Neural progenitor cell (in vitro differentiated cells): ENCODE measurements around the gene CDK5R1. TPM values are rescaled to one million over a fixed set of nuclear protein-coding genes. Genes with fewer than 3 reads are reported as not detected.
A peak's percentile ranks its signal among the peaks of the same experiment; 100 is the strongest.
"Not testable (repeated sequence)": the region's sequence is repeated elsewhere in the genome, so short reads cannot be mapped to it uniquely, and the experiment has no call there.

ENCODE experiments used
- DNase-seq: peaks from one replicate; pipeline ENCODE4 v3.0.0-alpha.2; 2016; ENCODE audit warnings: low spot score
- H2AFZ ChIP-seq: fragments of 200-600 bp; sonication (generic); replicated peaks from 2 replicates; pipeline ENCODE4 v1.6.1; 2016; ENCODE audit warnings: antibody characterized with exemption
- H3F3A ChIP-seq: fragments of 200-600 bp; sonication (generic); 2 replicates; pipeline ENCODE4 v1.6.1; 2016; ENCODE audit warnings: antibody characterized with exemption, low read depth
- H3K27ac ChIP-seq: fragments of 200-600 bp; sonication (generic); 2 replicates; pipeline ENCODE4 v1.5.1; 2016; ENCODE audit warnings: mild to moderate bottlenecking
- H3K27me3 ChIP-seq: fragments of 200-600 bp; sonication (generic); 2 replicates; pipeline ENCODE4 v1.6.1; 2016; ENCODE audit warnings: mild to moderate bottlenecking, moderate library complexity
- H3K36me3 ChIP-seq: fragments of 200-600 bp; sonication (generic); 2 replicates; pipeline ENCODE4 v1.5.1; 2016
- H3K4me1 ChIP-seq: fragments of 200-600 bp; sonication (generic); 2 replicates; pipeline ENCODE4 v1.6.1; 2016; ENCODE audit warnings: mixed run types
- H3K4me2 ChIP-seq: fragments of 200-600 bp; sonication (generic); 2 replicates; pipeline ENCODE4 v1.6.1; 2016
- H3K4me3 ChIP-seq: fragments of 200-600 bp; sonication (generic); 2 replicates; pipeline ENCODE4 v1.5.1; 2016
- H3K79me2 ChIP-seq: fragments of 200-600 bp; sonication (generic); 2 replicates; pipeline ENCODE4 v1.6.1; 2016; ENCODE audit warnings: low read depth
- H3K9ac ChIP-seq: fragments of 200-600 bp; sonication (generic); 2 replicates; pipeline ENCODE4 v1.6.1; 2016
- H3K9me3 ChIP-seq: fragments of 200-600 bp; sonication (generic); 2 replicates; pipeline ENCODE4 v1.5.1; 2016; ENCODE audit warnings: low read depth
- H4K20me1 ChIP-seq: fragments of 200-600 bp; sonication (generic); 2 replicates; pipeline ENCODE4 v1.6.1; 2016; ENCODE audit warnings: low read depth
- H3K27ac Mint-ChIP-seq: 3 replicates; pipeline ENCODE4 v1.8.0; 2021; ENCODE audit warnings: mixed read lengths
- H3K27me3 Mint-ChIP-seq: 2 replicates; pipeline ENCODE4 v1.8.0; 2022; ENCODE audit warnings: low read depth, mild to moderate bottlenecking, inconsistent platforms, moderate library complexity, mixed read lengths; ENCODE audit not compliant: insufficient read depth
- H3K36me3 Mint-ChIP-seq: 3 replicates; pipeline ENCODE4 v1.8.0; 2021; ENCODE audit warnings: mixed read lengths
- H3K4me1 Mint-ChIP-seq: 3 replicates; pipeline ENCODE4 v1.8.0; 2021; ENCODE audit warnings: mixed read lengths
- H3K4me3 Mint-ChIP-seq: 3 replicates; pipeline ENCODE4 v1.8.0; 2021; ENCODE audit warnings: mild to moderate bottlenecking, moderate library complexity, mixed read lengths
- H3K9me3 Mint-ChIP-seq: 3 replicates; pipeline ENCODE4 v1.8.0; 2020; ENCODE audit warnings: mixed read lengths
- CTCF ChIP-seq: fragments of 200-600 bp; sonication (generic); IDR thresholded peaks from 2 replicates; pipeline ENCODE4 v1.5.1; 2017; ENCODE audit warnings: antibody characterized with exemption, mild to moderate bottlenecking
- EZH2 ChIP-seq: fragments of 200-600 bp; sonication (generic); IDR thresholded peaks from 2 replicates; pipeline ENCODE4 v1.6.1; 2017; ENCODE audit warnings: antibody characterized with exemption, mild to moderate bottlenecking, moderate library complexity
- EZH2phosphoT487 ChIP-seq: fragments of 200-600 bp; sonication (generic); IDR thresholded peaks from 2 replicates; pipeline ENCODE4 v1.6.1; 2017; ENCODE audit warnings: antibody characterized with exemption
- total RNA-seq: library from RNA; depleted of rRNA; stranded (reverse); fragments of >200 nt; gene quantifications from 2 replicates; pipeline ENCODE4 v1.2.3, GENCODE V29; 2015; ENCODE audit warnings: low replicate concordance

Gene CDK5R1
- total RNA-seq, 1 donor from 2014 or later = 6.9 TPM

GRCh38 chr17:32523827-32524552 is 37.2 kb downstream of the CDK5R1 start:
- no peak overlapping the region for H3K4me3 Mint-ChIP-seq
- H4K20me1 ChIP-seq = no peaks in the 10 kb centered on the region

GRCh38 chr17:32524553-32524880 is 37.7 kb downstream of the CDK5R1 start:
- DNase-seq, H3K36me3 ChIP-seq, H4K20me1 ChIP-seq, H3K4me3 Mint-ChIP-seq, H3K27ac ChIP-seq, H3K36me3 Mint-ChIP-seq, H3K4me2 ChIP-seq, H3K27me3 ChIP-seq, H3K9me3 ChIP-seq, H2AFZ ChIP-seq, H3K9ac ChIP-seq, H3K79me2 ChIP-seq, H3K4me3 ChIP-seq, H3K27ac Mint-ChIP-seq, H3K9me3 Mint-ChIP-seq: not testable (repeated sequence)
- H3K27me3 Mint-ChIP-seq = peaks cover 12% of the 10 kb centered on the region
- peaks cover 22% of the 10 kb centered on the region for H3F3A ChIP-seq
- H3K4me1 Mint-ChIP-seq = peaks cover 53% of the 10 kb centered on the region
- H3K4me1 ChIP-seq = peaks cover 26% of the 10 kb centered on the region

More at GRCh38 chr17:32523827-32524552, 37.2 kb downstream of the CDK5R1 start:
- H3K9me3 ChIP-seq = no peaks in the 10 kb centered on the region
- no peaks in the 10 kb centered on the region for H3K27me3 ChIP-seq
- H3K79me2 ChIP-seq = no peaks in the 10 kb centered on the region
- Mint-ChIP-seq H3K9me3 (no peaks in the 10 kb centered on the region), H3K36me3 (no peaks in the 10 kb centered on the region), H3K27me3 (peaks cover 11% of the 10 kb centered on the region), H3K4me1 (peaks cover 53% of the 10 kb centered on the region), H3K27ac (peak overlapping the region; percentile 72)
- no peaks in the 10 kb centered on the region for H3K36me3 ChIP-seq
- H3K9ac ChIP-seq = no peak overlapping the region
- no peak overlapping the region for H3K27ac ChIP-seq
- DNase-seq = no peak
- TF ChIP-seq CTCF = no peak
- TF ChIP-seq EZH2phosphoT487 = no peak
- no peak for TF ChIP-seq EZH2
- peaks cover 24% of the 10 kb centered on the region for H3F3A ChIP-seq
- no peak overlapping the region for H3K4me2 ChIP-seq
- H3K4me3 ChIP-seq = no peak overlapping the region
- no peak overlapping the region for H2AFZ ChIP-seq
- H3K4me1 ChIP-seq = peaks cover 27% of the 10 kb centered on the region

- Mint-ChIP-seq H3K4me3 (no peak overlapping the region), H3K27ac (no peak overlapping the region)
- no peak overlapping the region for H3K4me2 ChIP-seq
Measured at GRCh38 chr17:32525122-32525521, 38.3 kb downstream of the CDK5R1 start.

More at GRCh38 chr17:32525122-32525521, 38.3 kb downstream of the CDK5R1 start:
- Histone ChIP-seq H3K9me3 (no peaks in the 10 kb centered on the region), H3K9ac (no peak overlapping the region), H3K27me3 (no peaks in the 10 kb centered on the region), H3K4me1 (peaks cover 20% of the 10 kb centered on the region), H3K79me2 (no peaks in the 10 kb centered on the region), H3K27ac (no peak overlapping the region), H3F3A (peaks cover 16% of the 10 kb centered on the region), H2AFZ (no peak overlapping the region), H4K20me1 (no peaks in the 10 kb centered on the region), H3K4me3 (no peak overlapping the region), H3K36me3 (no peaks in the 10 kb centered on the region)
- TF ChIP-seq CTCF = no peak
- TF ChIP-seq EZH2phosphoT487 = no peak
- TF ChIP-seq EZH2 = no peak
- Mint-ChIP-seq H3K4me1 (peaks cover 47% of the 10 kb centered on the region), H3K36me3 (no peaks in the 10 kb centered on the region), H3K9me3 (no peaks in the 10 kb centered on the region), H3K27me3 (peaks cover 12% of the 10 kb centered on the region)
- DNase-seq = no peak
